Ovary (tissue), 9 donors: Measurements from ENCODE around the gene RPL12. TPM values are rescaled to one million over a fixed set of nuclear protein-coding genes. Genes with fewer than 3 reads are reported as not detected.

Experiments
- DNase-seq, 5 donors: peaks; one replicate each; pipeline ENCODE4 v3.0.0-alpha.2; 2019 to 2020
- H3K27ac ChIP-seq, 2 donors: fragments of 200-600 bp; one replicate each; pipeline versions ENCODE4 v1.5.1 to v1.8.0; 2019 to 2022
- H3K27me3 ChIP-seq: fragments of 200-600 bp; one replicate; pipeline ENCODE4 v1.8.0; 2022
- H3K36me3 ChIP-seq: fragments of 200-600 bp; sonication (generic); one replicate; pipeline ENCODE4 v1.5.1; 2019
- H3K4me1 ChIP-seq: one replicate; pipeline ENCODE4 v1.8.1; 2013; ENCODE audit warnings: mild to moderate bottlenecking, moderate library complexity; ENCODE audit not compliant: insufficient read depth
- H3K4me3 ChIP-seq: fragments of 200-600 bp; sonication (generic); one replicate; pipeline ENCODE4 v1.5.1; 2017
- H3K9me3 ChIP-seq, 2 donors: fragments of 200-600 bp in 1 of 2; sonication (generic) in 1 of 2; one replicate each; pipeline versions ENCODE4 v1.5.1 to v1.8.1; 2013 to 2019; ENCODE audit warnings: mild to moderate bottlenecking in 1 of 2, moderate library complexity in 1 of 2
- EP300 ChIP-seq: sonication (generic); formaldehyde crosslinking; IDR thresholded peaks from one replicate; pipeline ENCODE4 v1.6.1; 2017; ENCODE audit warnings: antibody characterized with exemption
- POLR2A ChIP-seq: fragments of 450-650 bp; IDR thresholded peaks from one replicate; pipeline ENCODE4 v1.6.1; 2017; ENCODE audit warnings: antibody characterized with exemption, mild to moderate bottlenecking, moderate library complexity
- WGBS, 3 donors: extraction: QIAGEN DNeasy Blood & Tissue Kit in 1 of 3; methylation state at CpG; one replicate each; pipeline versions ENCODE4 v1.1.5 to v1.1.7; 2013 to 2017; 5-methylcytosine and 5-hydroxymethylcytosine counted together
- intact Hi-C, 4 donors: fragments of 100-400 bp; cut with DNase I; formaldehyde crosslinking; loops; one replicate each; pipeline versions ENCODE4 v1.11.0 to v1.15.1; 2022 to 2023
- polyA plus RNA-seq, 2 donors: library from polyadenylated mRNA; stranded (reverse); fragments of 200-250 nt in 1 of 2; fragments of 350-450 nt in 1 of 2; fragmentation: Illumina TruSeq in 1 of 2; extraction: RNeasy Lipid Tissue Mini Kit (QIAGEN cat#74804) in 1 of 2; gene quantifications; one replicate each; pipeline ENCODE4 v1.2.3, GENCODE V29; 2013 to 2014
- total RNA-seq, 7 donors: library from RNA; depleted of rRNA in 2 of 7; stranded (reverse); fragments of >200 nt in 2 of 7; fragmentation: NEBNext Ultra II Directional in 3 of 7; extraction: Animal tissue kit (Norgen Biotek cat#: 25700) in 3 of 7; gene quantifications; one replicate each; pipeline versions ENCODE4 v1.1.0 to v1.2.4, GENCODE V29; 2016 to 2023
- TF ChIP-seq, protein P1 (sequence below), 3 donors: fragments of 450-650 bp in 2 of 3; fragments of 200-600 bp in 1 of 3; IDR thresholded peaks; one replicate each; pipeline versions ENCODE4 v1.5.1 to v1.8.0; 2016 to 2022; ENCODE audit warnings: antibody characterized with exemption in 3 of 3, mild to moderate bottlenecking in 1 of 3
- donor health status: DM: no; HTN: no; CAD: no; lungs with moderate emphysema.
- donor health status: DM: no; HTN: no; CAD: no.
- donor health status: Bipolar disorder and iron deficiency.
- donor health status: DM: yes; HTN: yes; CAD: no.
- donor health status: DM: no; HTN: no; CAD: no.
- donor health status: DM: yes; HTN: yes; CAD: no.

RPL12 gene
- total and polyA plus RNA-seq, 9 donors = 1,883 to 5,812 (median 2,353) TPM

DNA sequence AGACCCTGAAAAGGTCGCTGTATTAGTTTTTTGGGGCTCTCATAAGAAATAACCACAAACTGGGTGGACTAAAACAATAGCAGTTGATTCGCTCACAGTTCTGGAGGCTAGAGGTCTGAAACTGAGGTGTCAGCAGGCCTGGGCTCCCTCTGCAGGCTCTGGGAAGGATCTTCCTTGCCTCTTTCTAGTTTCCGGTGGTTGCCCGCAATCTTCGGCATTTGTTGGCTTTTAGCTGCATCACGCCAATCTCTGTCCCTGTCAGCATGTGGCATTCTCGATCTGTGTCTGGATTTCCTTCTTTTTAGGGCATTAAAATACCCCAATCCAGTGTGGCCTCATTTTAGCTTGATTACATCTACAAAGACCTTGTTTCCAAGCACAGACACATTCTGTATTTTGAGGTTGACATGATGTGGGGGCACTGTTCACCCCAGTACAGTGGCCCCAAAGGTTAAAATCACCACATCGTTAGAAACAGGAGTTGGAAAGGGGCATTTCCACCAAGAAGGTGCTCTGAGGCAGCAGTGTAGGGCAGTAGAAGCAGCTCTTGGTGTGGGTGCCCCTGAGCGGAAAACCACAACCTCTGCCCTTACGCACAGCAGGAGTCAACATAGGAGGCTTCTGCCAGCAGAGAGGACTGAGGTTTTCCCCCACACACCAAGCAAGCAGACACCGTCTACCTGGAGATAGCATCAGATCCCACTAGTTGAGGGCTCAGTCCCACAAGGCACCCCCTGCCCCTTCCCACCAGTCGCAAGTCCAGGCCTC is 13.5 kb downstream of the RPL12 start:
- Histone ChIP-seq H3K4me3 (no peak overlapping the region), H3K27me3 (no peaks in the 10 kb centered on the region), H3K36me3 (no peaks in the 10 kb centered on the region), H3K9me3 (no peaks in the 10 kb centered on the region), H3K27ac (no peak overlapping the region), H3K4me1 (no peaks in the 10 kb centered on the region)
- intact Hi-C loops = no loop called here
- TF ChIP-seq POLR2A (no peak), EP300 (no peak)
- TF ChIP-seq, protein P1, sequence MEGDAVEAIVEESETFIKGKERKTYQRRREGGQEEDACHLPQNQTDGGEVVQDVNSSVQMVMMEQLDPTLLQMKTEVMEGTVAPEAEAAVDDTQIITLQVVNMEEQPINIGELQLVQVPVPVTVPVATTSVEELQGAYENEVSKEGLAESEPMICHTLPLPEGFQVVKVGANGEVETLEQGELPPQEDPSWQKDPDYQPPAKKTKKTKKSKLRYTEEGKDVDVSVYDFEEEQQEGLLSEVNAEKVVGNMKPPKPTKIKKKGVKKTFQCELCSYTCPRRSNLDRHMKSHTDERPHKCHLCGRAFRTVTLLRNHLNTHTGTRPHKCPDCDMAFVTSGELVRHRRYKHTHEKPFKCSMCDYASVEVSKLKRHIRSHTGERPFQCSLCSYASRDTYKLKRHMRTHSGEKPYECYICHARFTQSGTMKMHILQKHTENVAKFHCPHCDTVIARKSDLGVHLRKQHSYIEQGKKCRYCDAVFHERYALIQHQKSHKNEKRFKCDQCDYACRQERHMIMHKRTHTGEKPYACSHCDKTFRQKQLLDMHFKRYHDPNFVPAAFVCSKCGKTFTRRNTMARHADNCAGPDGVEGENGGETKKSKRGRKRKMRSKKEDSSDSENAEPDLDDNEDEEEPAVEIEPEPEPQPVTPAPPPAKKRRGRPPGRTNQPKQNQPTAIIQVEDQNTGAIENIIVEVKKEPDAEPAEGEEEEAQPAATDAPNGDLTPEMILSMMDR (IDR thresholded peaks at IDR 0.05) = no peak
- WGBS, 3 donors = 84 to 90% (median 90%) methylated on average over 12 of the region's 12 CpGs
- DNase-seq = no peak

GRCh38 chr9:127430415-127430814 is 20.8 kb downstream of the RPL12 start:
- Histone ChIP-seq H3K27ac (no peak overlapping the region), H3K4me1 (peaks cover 2% of the 10 kb centered on the region), H3K9me3 (no peaks in the 10 kb centered on the region), H3K27me3 (no peaks in the 10 kb centered on the region), H3K4me3 (no peak overlapping the region), H3K36me3 (no peaks in the 10 kb centered on the region)
- no peak for DNase-seq
- WGBS, 3 donors = 93 to 94% (median 93%) methylated on average over 8 of the region's 8 CpGs
- intact Hi-C loops = no loop called here
- TF ChIP-seq, protein P1 (IDR thresholded peaks at IDR 0.05) = no peak
- TF ChIP-seq POLR2A = no peak
- no peak for TF ChIP-seq EP300

GRCh38 chr9:127428348-127428747 is 22.9 kb downstream of the RPL12 start:
- TF ChIP-seq, protein P1 (IDR thresholded peaks at IDR 0.05) = no peak
- TF ChIP-seq POLR2A = no peak
- TF ChIP-seq EP300 = no peak
- peaks cover 5% of the 10 kb centered on the region for H3K4me1 ChIP-seq
- no peak overlapping the region for H3K4me3 ChIP-seq
- 85 to 88% (median 85%) methylated on average over 3 of the region's 3 CpGs for WGBS, 3 donors
- intact Hi-C loops = no loop called here
- no peaks in the 10 kb centered on the region for H3K27me3 ChIP-seq
- no peaks in the 10 kb centered on the region for H3K36me3 ChIP-seq
- no peaks in the 10 kb centered on the region for H3K9me3 ChIP-seq
- DNase-seq = no peak
- no peak overlapping the region for H3K27ac ChIP-seq

DNA sequence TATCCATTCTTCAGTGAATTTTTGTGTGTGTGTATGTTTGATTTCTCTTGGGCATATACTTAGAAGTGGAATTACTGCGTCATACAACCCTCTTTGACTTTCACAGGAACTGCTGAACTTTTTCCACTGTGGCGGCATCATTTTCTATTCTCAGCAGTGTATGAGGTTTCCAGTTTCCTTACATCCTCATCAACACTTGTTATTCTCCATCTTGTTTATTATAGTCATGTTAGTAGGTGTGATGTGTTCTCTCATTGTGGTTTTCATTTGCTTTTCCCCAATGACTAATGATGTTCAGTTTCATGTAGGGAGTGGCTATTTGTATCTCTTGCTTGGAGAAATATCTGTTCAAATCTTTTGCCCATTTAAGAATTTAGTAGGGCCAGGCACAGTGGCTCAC is 24.4 kb downstream of the RPL12 start:
- no peak overlapping the region for H3K4me3 ChIP-seq
- H3K27ac ChIP-seq = no peak overlapping the region
- 96 to 98% (median 97%) methylated on average over 2 of the region's 2 CpGs for WGBS, 3 donors
- DNase-seq = no peak
- no peak for TF ChIP-seq EP300
- no peak for TF ChIP-seq POLR2A
- TF ChIP-seq, protein P1 (IDR thresholded peaks at IDR 0.05) = no peak
- H3K36me3 ChIP-seq = no peaks in the 10 kb centered on the region
- H3K4me1 ChIP-seq = peaks cover 8% of the 10 kb centered on the region
- intact Hi-C loops = no loop called here
- H3K27me3 ChIP-seq = no peaks in the 10 kb centered on the region
- H3K9me3 ChIP-seq = no peaks in the 10 kb centered on the region
